CD4-positive, alpha-beta T cell (primary cell): ENCODE data around the gene APAF1. TPM values are rescaled to one million over a fixed set of nuclear protein-coding genes. Genes with fewer than 3 reads are reported as not detected.

Experiments
- ATAC-seq: fragments of 200-7000 bp; cut with Tn5 transposase; one replicate; pipeline ENCODE4 v1.10.0; 2022; ENCODE audit warnings: mild to moderate bottlenecking; ENCODE audit not compliant: poor library complexity
- CTCF ChIA-PET: fragments of 350-600 bp; sonication (Branson Sonifier 250); formaldehyde crosslinking; loops from one replicate; lab custom pipeline; 2021; ENCODE audit warnings: antibody characterized with exemption, inconsistent platforms; lab: Charles Lee
- POLR2A ChIA-PET: fragments of 350-600 bp; sonication (Branson Sonifier 250); formaldehyde crosslinking; loops from one replicate; lab custom pipeline; 2021; ENCODE audit warnings: antibody characterized with exemption, inconsistent platforms; lab: Charles Lee
- DNase-seq, 14 experiments: peaks; one replicate each; pipeline ENCODE4 v3.0.0-alpha.2; 2013 to 2020; ENCODE audit warnings: mixed read lengths in 2 of 14
- H3K27ac ChIP-seq, 2 donors: one replicate each; pipeline versions ENCODE4 v1.5.1 to v1.7.0; 2013; ENCODE audit warnings: low read length in 2 of 2, low read depth in 1 of 2, mild to moderate bottlenecking in 1 of 2
- H3K27me3 ChIP-seq, 2 experiments: 1 replicate in 1 of 2; 2 replicates in 1 of 2; pipeline versions ENCODE4 v1.6.1 to v1.7.0; 2013; ENCODE audit warnings: low read length in 2 of 2, control low read depth in 1 of 2, mild to moderate bottlenecking in 1 of 2, moderate library complexity in 1 of 2; ENCODE audit not compliant: insufficient read depth in 2 of 2, control insufficient read depth in 1 of 2
- H3K36me3 ChIP-seq: one replicate; pipeline ENCODE4 v1.6.1; 2013; ENCODE audit warnings: low read length, control low read depth; ENCODE audit not compliant: insufficient read depth
- H3K4me1 ChIP-seq: one replicate; pipeline ENCODE4 v1.6.1; 2013; ENCODE audit warnings: low read length, control low read depth; ENCODE audit not compliant: insufficient read depth
- H3K4me3 ChIP-seq: one replicate; pipeline ENCODE4 v1.5.1; 2013; ENCODE audit warnings: mild to moderate bottlenecking, low read length, moderate library complexity
- H3K9me3 ChIP-seq, 2 experiments: 1 replicate in 1 of 2; 2 replicates in 1 of 2; pipeline versions ENCODE4 v1.6.1 to v1.7.0; 2013; ENCODE audit warnings: low read length in 2 of 2, mild to moderate bottlenecking in 2 of 2, control low read depth in 1 of 2, moderate library complexity in 1 of 2; ENCODE audit not compliant: control insufficient read depth in 1 of 2, insufficient read depth in 1 of 2
- H3K27ac Mint-ChIP-seq: one replicate; pipeline ENCODE4 v1.8.0; 2020; ENCODE audit warnings: mixed read lengths
- H3K27me3 Mint-ChIP-seq: one replicate; pipeline ENCODE4 v1.8.0; 2021; ENCODE audit warnings: mixed read lengths
- H3K36me3 Mint-ChIP-seq: one replicate; pipeline ENCODE4 v1.8.0; 2021; ENCODE audit warnings: low read depth, mixed read lengths
- H3K4me1 Mint-ChIP-seq: one replicate; pipeline ENCODE4 v1.8.0; 2021; ENCODE audit warnings: low read depth, mixed read lengths
- H3K4me3 Mint-ChIP-seq: one replicate; pipeline ENCODE4 v1.8.0; 2020; ENCODE audit warnings: mild to moderate bottlenecking, mixed read lengths
- H3K9me3 Mint-ChIP-seq: one replicate; pipeline ENCODE4 v1.8.0; 2020; ENCODE audit warnings: mixed read lengths
- intact Hi-C, 2 experiments: fragments of 100-400 bp; cut with DNase I in 1 of 2; cut with micrococcal nuclease in 1 of 2; formaldehyde crosslinking; loops; one replicate each; pipeline versions ENCODE4 v1.15.1 to v1.9.0; 2023 to 2025; cut with DNase I, micrococcal nuclease
- total RNA-seq, 174 experiments: library from RNA in 2 of 174; stranded (reverse) in 2 of 174; gene quantifications; one replicate each; pipeline ENCODE4 v1.2.3 and lab custom pipeline; 2021 to 2026
- TF ChIP-seq, protein P1 (sequence below): fragments of 200-600 bp; IDR thresholded peaks from one replicate; pipeline ENCODE4 v1.8.0; 2022; ENCODE audit warnings: antibody characterized with exemption, mild to moderate bottlenecking

The APAF1 gene
- total RNA-seq, 2 experiments from 2014 or later: 13.5 to 14.5 TPM

DNA sequence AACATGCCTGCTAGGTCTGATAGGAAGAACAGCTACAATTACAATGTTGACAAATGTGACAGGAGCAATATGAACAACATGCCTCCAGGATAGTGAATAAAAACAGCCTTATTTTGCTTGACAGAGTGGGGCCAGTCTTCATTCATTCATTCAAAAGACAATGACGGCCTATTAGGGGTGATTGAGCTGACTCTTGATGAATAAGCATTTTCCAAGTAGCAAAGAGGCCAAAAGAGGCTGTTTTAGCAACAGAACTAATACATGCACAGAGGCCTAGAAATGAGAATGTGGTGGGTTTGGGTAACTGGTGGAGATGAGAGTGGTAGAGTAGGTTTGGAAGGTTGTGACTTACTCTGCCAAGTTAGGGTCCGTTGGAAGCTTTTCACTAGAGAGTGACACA is 138.3 kb downstream of the APAF1 start:
- no peaks in the 10 kb centered on the region for H3K4me1 ChIP-seq
- intact Hi-C loops: no loop called here
- Mint-ChIP-seq H3K4me3 (no peak overlapping the region), H3K27ac (no peak overlapping the region), H3K36me3 (no peaks in the 10 kb centered on the region), H3K9me3 (no peaks in the 10 kb centered on the region), H3K4me1 (no peaks in the 10 kb centered on the region), H3K27me3 (peaks cover 29% of the 10 kb centered on the region)
- CTCF ChIA-PET: no interaction called here
- H3K27ac ChIP-seq: no peak overlapping the region
- no peaks in the 10 kb centered on the region for H3K36me3 ChIP-seq
- DNase-seq (no peak), ATAC-seq (no peak)
- no peak overlapping the region for H3K4me3 ChIP-seq
- POLR2A ChIA-PET: no interaction called here
- TF ChIP-seq, protein P1, sequence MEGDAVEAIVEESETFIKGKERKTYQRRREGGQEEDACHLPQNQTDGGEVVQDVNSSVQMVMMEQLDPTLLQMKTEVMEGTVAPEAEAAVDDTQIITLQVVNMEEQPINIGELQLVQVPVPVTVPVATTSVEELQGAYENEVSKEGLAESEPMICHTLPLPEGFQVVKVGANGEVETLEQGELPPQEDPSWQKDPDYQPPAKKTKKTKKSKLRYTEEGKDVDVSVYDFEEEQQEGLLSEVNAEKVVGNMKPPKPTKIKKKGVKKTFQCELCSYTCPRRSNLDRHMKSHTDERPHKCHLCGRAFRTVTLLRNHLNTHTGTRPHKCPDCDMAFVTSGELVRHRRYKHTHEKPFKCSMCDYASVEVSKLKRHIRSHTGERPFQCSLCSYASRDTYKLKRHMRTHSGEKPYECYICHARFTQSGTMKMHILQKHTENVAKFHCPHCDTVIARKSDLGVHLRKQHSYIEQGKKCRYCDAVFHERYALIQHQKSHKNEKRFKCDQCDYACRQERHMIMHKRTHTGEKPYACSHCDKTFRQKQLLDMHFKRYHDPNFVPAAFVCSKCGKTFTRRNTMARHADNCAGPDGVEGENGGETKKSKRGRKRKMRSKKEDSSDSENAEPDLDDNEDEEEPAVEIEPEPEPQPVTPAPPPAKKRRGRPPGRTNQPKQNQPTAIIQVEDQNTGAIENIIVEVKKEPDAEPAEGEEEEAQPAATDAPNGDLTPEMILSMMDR: no peak
- H3K27me3 ChIP-seq: no peaks in the 10 kb centered on the region
- H3K9me3 ChIP-seq: no peaks in the 10 kb centered on the region

Other genes with a start within 250 kb of the APAF1 start
- 10 to 100 TPM; 64.1 to 73.3 TPM for gene TMPO, start 129.7 kb upstream of the APAF1 start, total RNA-seq
- gene SLC25A3, start 51.6 kb upstream of the APAF1 start, total RNA-seq: 100 to 1,000 TPM; 602 to 615 TPM
- under 1 TPM; 0.56 to 0.82 TPM for gene IKBIP, start 502 bp upstream of the APAF1 start, total RNA-seq